ENCODE measurements around the gene IFITM10.

Gene IFITM10

GRCh38 chr11:1733009-1733715 is 17.2 kb downstream of the IFITM10 start:
- TF ChIP-seq POLR2A (IDR thresholded peaks at IDR 0.05; ENCODE audit: extremely low read depth, insufficient read length) (no peak), CTCF (IDR thresholded peaks at IDR 0.05; ENCODE audit: low read depth, low read length) (no peak), MYC (IDR thresholded peaks at IDR 0.05; ENCODE audit: low read depth, low read length) (no peak)
- TF ChIP-seq, protein P1, sequence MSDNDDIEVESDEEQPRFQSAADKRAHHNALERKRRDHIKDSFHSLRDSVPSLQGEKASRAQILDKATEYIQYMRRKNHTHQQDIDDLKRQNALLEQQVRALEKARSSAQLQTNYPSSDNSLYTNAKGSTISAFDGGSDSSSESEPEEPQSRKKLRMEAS (IDR thresholded peaks at IDR 0.05; ENCODE audit: low read depth, low read length), result no peak
- H3K4me3 ChIP-seq (ENCODE audit: low read depth, low read length), result no peak overlapping the region
- DNase-seq (ENCODE audit: low read depth), result no peak

DNA sequence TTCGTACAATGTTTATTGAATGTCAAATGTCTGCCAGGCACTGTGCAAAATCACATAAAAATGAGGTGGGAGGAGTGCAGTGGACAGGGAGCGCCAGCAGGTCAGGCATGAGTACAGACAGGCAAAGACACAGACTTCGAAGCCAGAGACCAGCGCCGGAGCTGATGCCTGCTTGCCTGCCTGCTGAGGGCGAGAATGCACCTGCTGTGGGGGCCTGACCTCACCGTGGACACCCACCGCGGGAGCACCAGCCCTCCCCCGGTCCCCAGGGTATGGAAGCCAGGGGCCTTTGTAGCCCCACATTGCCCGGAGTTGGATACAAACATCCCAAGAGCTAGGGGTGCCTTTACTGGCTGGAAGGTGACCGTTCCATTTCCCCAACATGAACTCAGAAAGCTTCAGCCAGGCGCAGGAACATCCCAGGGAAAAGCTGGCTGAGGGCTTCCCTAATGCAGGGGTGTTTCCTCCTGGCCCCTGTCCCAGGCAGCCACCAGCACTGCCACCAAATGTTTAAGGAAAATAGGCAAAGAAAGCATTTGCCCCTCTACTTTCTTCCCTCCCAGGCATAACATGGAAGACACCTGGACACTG is 17.9 kb downstream of the IFITM10 start:
- no peak overlapping the region for H3K4me3 ChIP-seq (ENCODE audit: low read depth, low read length)
- no peak for TF ChIP-seq POLR2A (IDR thresholded peaks at IDR 0.05; ENCODE audit: extremely low read depth, insufficient read length)
- TF ChIP-seq, protein P1 (IDR thresholded peaks at IDR 0.05; ENCODE audit: low read depth, low read length), result no peak
- no peak for TF ChIP-seq MYC (IDR thresholded peaks at IDR 0.05; ENCODE audit: low read depth, low read length)
- TF ChIP-seq CTCF (IDR thresholded peaks at IDR 0.05; ENCODE audit: low read depth, low read length), result no peak
- DNase-seq (ENCODE audit: low read depth), result no peak

DNA sequence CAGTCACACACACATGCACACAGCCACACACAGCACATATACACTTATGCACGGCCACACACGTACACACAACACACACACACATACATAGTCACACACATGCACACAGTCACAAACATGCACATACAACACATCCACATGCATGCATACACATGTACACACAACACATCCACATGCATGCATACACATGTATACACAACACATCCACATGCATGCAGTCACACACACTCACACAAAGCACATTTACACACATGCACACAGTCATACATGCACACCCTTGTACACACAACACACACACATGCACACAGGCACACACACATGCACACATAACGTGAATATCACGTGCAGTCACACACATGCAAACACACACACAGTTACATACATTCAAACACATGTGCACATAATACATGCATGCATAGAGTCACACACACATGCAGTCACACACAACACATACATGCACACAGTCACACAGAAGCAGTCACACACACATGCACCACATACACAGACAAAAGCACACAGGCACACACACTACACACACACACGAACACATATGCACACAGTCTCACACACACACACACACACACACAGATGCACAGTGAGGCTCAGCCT is 18.8 kb downstream of the IFITM10 start:
- DNase-seq (ENCODE audit: low read depth), result no peak
- no peak overlapping the region for H3K4me3 ChIP-seq (ENCODE audit: low read depth, low read length)
- TF ChIP-seq CTCF (IDR thresholded peaks at IDR 0.05; ENCODE audit: low read depth, low read length), result no peak
- TF ChIP-seq POLR2A (IDR thresholded peaks at IDR 0.05; ENCODE audit: extremely low read depth, insufficient read length), result no peak
- TF ChIP-seq, protein P1 (IDR thresholded peaks at IDR 0.05; ENCODE audit: low read depth, low read length), result 0 out of 2 replicates have a peak, but pooled peaks have one; percentile 40

- TF ChIP-seq MYC (IDR thresholded peaks at IDR 0.05; ENCODE audit: low read depth, low read length) (no peak), CTCF (IDR thresholded peaks at IDR 0.05; ENCODE audit: low read depth, low read length) (no peak), POLR2A (IDR thresholded peaks at IDR 0.05; ENCODE audit: extremely low read depth, insufficient read length) (no peak)
- TF ChIP-seq, protein P1 (IDR thresholded peaks at IDR 0.05; ENCODE audit: low read depth, low read length), result no peak
- no peak for DNase-seq (ENCODE audit: low read depth)
- H3K4me3 ChIP-seq (ENCODE audit: low read depth, low read length), result no peak overlapping the region
These were observed 20.3 kb downstream of the IFITM10 start for GRCh38 chr11:1730059-1730629.

DNA sequence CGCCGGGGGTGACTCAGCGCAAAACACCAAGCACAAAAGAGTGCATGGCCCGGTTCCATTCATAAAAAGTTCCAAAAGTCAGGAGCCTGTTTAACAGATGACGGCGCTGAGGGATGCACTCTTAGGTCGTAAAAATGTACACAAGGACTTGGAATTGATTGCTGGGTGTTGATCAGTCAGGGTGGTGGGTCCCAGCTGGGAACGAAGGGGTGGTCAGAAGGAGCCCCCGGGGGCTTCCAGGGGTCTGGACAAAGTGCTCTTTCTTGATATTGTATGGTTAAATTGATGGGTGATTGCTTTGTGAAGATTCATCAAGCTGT is 20.7 kb downstream of the IFITM10 start:
- H3K4me3 ChIP-seq (ENCODE audit: low read depth, low read length), result no peak overlapping the region
- DNase-seq (ENCODE audit: low read depth), result no peak

More for the DNA sequence above, 20.7 kb downstream of the IFITM10 start:
- TF ChIP-seq MYC (IDR thresholded peaks at IDR 0.05; ENCODE audit: low read depth, low read length), result no peak
- TF ChIP-seq, protein P1 (IDR thresholded peaks at IDR 0.05; ENCODE audit: low read depth, low read length), result no peak
- TF ChIP-seq POLR2A (IDR thresholded peaks at IDR 0.05; ENCODE audit: extremely low read depth, insufficient read length), result no peak
- TF ChIP-seq CTCF (IDR thresholded peaks at IDR 0.05; ENCODE audit: low read depth, low read length), result no peak

Measured in NB4 (cell line).